GM21526 (cell line): ENCODE results near the gene OARD1.
"Not testable (repeated sequence)": the region's sequence is repeated elsewhere in the genome, so short reads cannot be mapped to it uniquely, and the experiment has no call there.

Experiments
- ATAC-seq: cut with Tn5 transposase; IDR thresholded peaks from one replicate; pipeline ENCODE4 v1.9.1; 2021; ENCODE audit warnings: moderate library complexity; ENCODE audit not compliant: unreplicated experiment, low FRiP score

Gene OARD1

GRCh38 chr6:41071923-41072835, at the start of gene OARD1:
TSS of gene OARD1 (minus strand) at chr6:41072356. CDS start at chr6:41071634, 722 bp downstream.
- peak; percentile 73 for ATAC-seq

- ATAC-seq = no peak
Observed at GRCh38 chr6:41120058-41120457, 47.9 kb upstream of the OARD1 start.

- ATAC-seq = no peak
Observed at GRCh38 chr6:41119508-41119907, 47.4 kb upstream of the OARD1 start.

GRCh38 chr6:41115027-41115426, 42.9 kb upstream of the OARD1 start:
- ATAC-seq = not testable (repeated sequence)

- ATAC-seq = no peak
Observed at GRCh38 chr6:41111017-41111416, 38.9 kb upstream of the OARD1 start.

GRCh38 chr6:41103847-41104246, 31.7 kb upstream of the OARD1 start:
- no peak for ATAC-seq

GRCh38 chr6:41100871-41101287, 28.7 kb upstream of the OARD1 start:
- no peak for ATAC-seq

- ATAC-seq = no peak
Observed at GRCh38 chr6:41098366-41098765, 26.2 kb upstream of the OARD1 start.

GRCh38 chr6:41097467-41098090, 25.4 kb upstream of the OARD1 start:
- no peak for ATAC-seq

- ATAC-seq = no peak
Observed at GRCh38 chr6:41093729-41094128, 21.6 kb upstream of the OARD1 start.

GRCh38 chr6:41092421-41093140, 20.4 kb upstream of the OARD1 start:
- ATAC-seq = no peak

- no peak for ATAC-seq
Observed at GRCh38 chr6:41090841-41091761, 18.9 kb upstream of the OARD1 start.

- ATAC-seq = no peak
Observed at GRCh38 chr6:41088451-41088850, 16.3 kb upstream of the OARD1 start.

GRCh38 chr6:41085182-41085581, 13.0 kb upstream of the OARD1 start:
- ATAC-seq = no peak

- no peak for ATAC-seq
Observed at GRCh38 chr6:41083072-41083471, 10.9 kb upstream of the OARD1 start.

GRCh38 chr6:41080621-41081020, 8.5 kb upstream of the OARD1 start:
- no peak for ATAC-seq

- no peak for ATAC-seq
Observed at GRCh38 chr6:41079080-41079479, 6.9 kb upstream of the OARD1 start.

GRCh38 chr6:41078101-41078500, 5.9 kb upstream of the OARD1 start:
- no peak for ATAC-seq

- no peak for ATAC-seq
Observed at GRCh38 chr6:41077536-41077935, 5.4 kb upstream of the OARD1 start.
